ENCODE data around the gene ETDC. TPM values are rescaled to one million over a fixed set of nuclear protein-coding genes. Genes with fewer than 3 reads are reported as not detected.

Gene ETDC
- total and polyA plus RNA-seq, 12 donors, result not detected

DNA sequence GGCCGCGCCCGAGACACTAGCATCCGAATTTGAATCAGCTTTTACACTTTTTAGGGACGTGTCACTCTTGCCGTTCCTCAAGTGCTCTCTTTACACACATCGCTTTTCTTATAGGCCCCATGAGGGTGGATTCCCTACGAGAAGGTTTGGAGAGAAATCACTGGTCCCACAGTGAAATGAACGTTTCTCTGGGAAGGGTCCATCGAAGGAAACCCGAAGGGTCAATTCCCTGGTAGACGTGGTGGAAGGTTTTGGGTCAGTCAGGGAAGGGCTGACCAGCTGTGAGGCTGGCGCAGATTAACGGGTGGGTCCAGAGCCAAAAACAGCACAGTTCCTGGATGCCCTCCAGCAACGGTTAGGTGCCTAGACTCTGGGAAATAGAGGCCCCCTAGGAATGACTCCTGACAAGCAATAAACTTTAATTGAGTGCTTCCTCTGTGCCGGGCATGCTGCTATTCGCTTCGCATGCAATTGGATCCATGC is 35.9 kb downstream of the ETDC start:
- Histone ChIP-seq H3K27ac (peak overlapping the region; percentile 92 to 99 (median 96)), H3K4me1 (peaks cover 0 to 56% (median 27%) of the 10 kb centered on the region in 9 donors), H3K27me3 (peaks cover 0 to 2% (median 0%) of the 10 kb centered on the region in 7 donors), H3K4me3 (peak overlapping the region; percentile 54 to 87 (median 78)), H3K36me3 (peaks cover 0 to 32% (median 7%) of the 10 kb centered on the region in 9 donors), H3K9me3 (no peaks in the 10 kb centered on the region)
- intact Hi-C loops (cut with DNase I), result no loop called here
- 1 to 2% methylated on average over 18 of the region's 18 CpGs for WGBS, 2 donors
- TF ChIP-seq, protein P1, sequence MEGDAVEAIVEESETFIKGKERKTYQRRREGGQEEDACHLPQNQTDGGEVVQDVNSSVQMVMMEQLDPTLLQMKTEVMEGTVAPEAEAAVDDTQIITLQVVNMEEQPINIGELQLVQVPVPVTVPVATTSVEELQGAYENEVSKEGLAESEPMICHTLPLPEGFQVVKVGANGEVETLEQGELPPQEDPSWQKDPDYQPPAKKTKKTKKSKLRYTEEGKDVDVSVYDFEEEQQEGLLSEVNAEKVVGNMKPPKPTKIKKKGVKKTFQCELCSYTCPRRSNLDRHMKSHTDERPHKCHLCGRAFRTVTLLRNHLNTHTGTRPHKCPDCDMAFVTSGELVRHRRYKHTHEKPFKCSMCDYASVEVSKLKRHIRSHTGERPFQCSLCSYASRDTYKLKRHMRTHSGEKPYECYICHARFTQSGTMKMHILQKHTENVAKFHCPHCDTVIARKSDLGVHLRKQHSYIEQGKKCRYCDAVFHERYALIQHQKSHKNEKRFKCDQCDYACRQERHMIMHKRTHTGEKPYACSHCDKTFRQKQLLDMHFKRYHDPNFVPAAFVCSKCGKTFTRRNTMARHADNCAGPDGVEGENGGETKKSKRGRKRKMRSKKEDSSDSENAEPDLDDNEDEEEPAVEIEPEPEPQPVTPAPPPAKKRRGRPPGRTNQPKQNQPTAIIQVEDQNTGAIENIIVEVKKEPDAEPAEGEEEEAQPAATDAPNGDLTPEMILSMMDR (IDR thresholded peaks at IDR 0.05), result no peak
- DNase-seq (peak; percentile 48 to 50), ATAC-seq (peak in 7 of 8 donors; percentile 23 to 54 (median 40))

DNA sequence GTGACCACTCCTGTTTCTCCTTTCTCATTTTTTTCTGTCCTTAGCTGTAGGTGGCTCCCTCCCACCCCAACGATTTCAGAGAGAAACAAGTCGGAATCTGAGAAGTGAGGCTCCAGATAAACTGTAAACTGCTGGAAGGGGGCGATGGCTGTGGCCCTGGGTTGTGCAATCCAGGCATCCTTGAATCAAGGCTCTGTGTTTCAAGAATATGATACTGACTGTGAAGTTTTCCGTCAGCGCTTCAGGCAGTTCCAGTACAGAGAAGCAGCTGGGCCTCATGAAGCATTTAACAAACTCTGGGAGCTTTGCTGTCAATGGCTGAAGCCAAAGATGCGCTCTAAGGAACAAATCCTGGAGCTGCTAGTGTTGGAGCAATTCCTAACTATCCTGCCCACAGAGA is 37.7 kb downstream of the ETDC start:
- DNase-seq (no peak), ATAC-seq (no peak)
- Histone ChIP-seq H3K9me3 (no peaks in the 10 kb centered on the region), H3K27me3 (peaks cover 0 to 2% (median 0%) of the 10 kb centered on the region in 7 donors), H3K36me3 (peaks cover 0 to 51% (median 7%) of the 10 kb centered on the region in 9 donors), H3K4me3 (no peak overlapping the region), H3K4me1 (peaks cover 0 to 37% (median 9%) of the 10 kb centered on the region in 9 donors), H3K27ac (peak overlapping the region in 2 of 10 donors; percentile 22 to 72)
- 65 to 80% methylated on average over 6 of the region's 6 CpGs for WGBS, 2 donors
- intact Hi-C loops (cut with DNase I), result no loop called here
- TF ChIP-seq, protein P1 (IDR thresholded peaks at IDR 0.05), result no peak

DNA sequence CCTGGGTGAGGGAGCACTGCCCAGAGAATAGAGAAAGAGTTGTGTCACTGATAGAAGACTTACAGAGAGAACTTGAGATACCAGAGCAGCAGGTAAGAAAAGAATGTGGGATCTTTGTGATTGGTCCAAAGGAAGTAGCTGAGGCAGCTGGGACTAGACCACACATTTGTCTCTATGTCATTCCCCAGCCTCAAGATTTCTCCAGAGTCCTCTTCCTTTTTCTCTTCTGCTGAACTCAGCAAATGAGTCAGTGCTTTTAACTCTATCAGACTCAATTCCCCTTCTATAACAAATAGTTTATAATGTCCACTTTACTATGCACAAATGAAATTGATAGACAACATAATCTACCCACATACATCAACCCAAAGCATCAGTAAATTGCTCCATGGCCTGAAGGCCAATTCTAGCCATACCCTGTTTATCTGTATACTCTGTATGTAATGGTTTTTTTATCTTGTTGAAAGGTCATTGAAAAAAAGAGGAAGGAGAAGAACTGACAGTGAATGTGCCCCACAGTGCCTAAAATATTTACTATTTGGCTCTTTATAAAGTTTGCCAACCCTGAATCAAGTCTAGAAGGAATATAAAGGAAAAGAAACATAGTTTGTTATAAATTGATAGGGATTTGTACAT is 38.2 kb downstream of the ETDC start:
- ATAC-seq (no peak), DNase-seq (no peak)
- H3K27me3 ChIP-seq, result peaks cover 0 to 2% (median 0%) of the 10 kb centered on the region in 7 donors
- TF ChIP-seq, protein P1 (IDR thresholded peaks at IDR 0.05), result no peak
- H3K9me3 ChIP-seq, result no peaks in the 10 kb centered on the region
- no peak overlapping the region for H3K4me3 ChIP-seq
- H3K36me3 ChIP-seq, result peaks cover 0 to 56% (median 7%) of the 10 kb centered on the region in 9 donors
- intact Hi-C loops (cut with DNase I), result no loop called here
- H3K4me1 ChIP-seq, result peaks cover 0 to 33% (median 9%) of the 10 kb centered on the region in 9 donors
- peak overlapping the region in 2 of 10 donors; percentile 22 to 72 for H3K27ac ChIP-seq

DNA sequence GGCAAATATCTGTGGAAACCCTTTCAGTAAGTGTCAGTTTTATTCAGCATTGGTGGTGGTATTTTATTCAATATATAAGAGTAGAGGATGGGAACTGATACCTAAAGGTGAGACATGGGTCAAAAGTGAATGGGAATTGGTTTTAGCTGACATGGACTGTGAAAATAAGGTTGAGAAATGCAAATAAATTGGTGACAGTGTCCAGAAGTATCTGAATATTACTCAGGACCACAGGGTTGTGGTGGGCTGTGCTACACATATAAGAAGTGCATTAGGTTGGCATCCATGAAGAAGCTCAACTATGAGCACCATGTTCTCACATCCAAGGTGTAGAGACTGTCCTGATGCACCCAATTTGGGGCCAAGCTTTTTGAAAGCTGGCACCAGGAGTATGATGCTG is 45.0 kb downstream of the ETDC start:
- TF ChIP-seq, protein P1 (IDR thresholded peaks at IDR 0.05), result no peak
- DNase-seq (no peak), ATAC-seq (no peak)
- Histone ChIP-seq H3K4me1 (no peaks in the 10 kb centered on the region), H3K9me3 (no peaks in the 10 kb centered on the region), H3K27me3 (no peaks in the 10 kb centered on the region), H3K36me3 (peaks cover 0 to 57% (median under 1%) of the 10 kb centered on the region in 9 donors), H3K4me3 (no peak overlapping the region), H3K27ac (no peak overlapping the region)
- intact Hi-C loops (cut with DNase I), result no loop called here

Other genes starting within 250 kb of the ETDC start
- gene SMIM10L2B, start 210.8 kb upstream of the ETDC start, total RNA-seq, result 1 to 10 TPM; 1.8 to 4.0 (median 3.0) TPM
- gene SMIM10L2B, start 210.8 kb upstream of the ETDC start, polyA plus RNA-seq, result 1 to 10 TPM; 1.2 to 2.1 TPM
- not detected for gene ETDB, start 189.0 kb upstream of the ETDC start, total RNA-seq
- gene ETDB, start 189.0 kb upstream of the ETDC start, polyA plus RNA-seq, result not detected
- not detected for gene CT55, start 138.1 kb upstream of the ETDC start, total RNA-seq
- gene CT55, start 138.1 kb upstream of the ETDC start, polyA plus RNA-seq, result not detected
- gene ETDA, start 57.4 kb upstream of the ETDC start, total RNA-seq, result not detected
- not detected for gene ETDA, start 57.4 kb upstream of the ETDC start, polyA plus RNA-seq
- 1 to 10 TPM; 2.7 to 6.9 (median 3.4) TPM for gene ZNF75D, start 34.6 kb downstream of the ETDC start, total RNA-seq
- 1 to 10 TPM; 3.6 to 7.8 TPM for gene ZNF75D, start 34.6 kb downstream of the ETDC start, polyA plus RNA-seq
- 1 to 10 TPM; 3.6 to 6.4 (median 5.2) TPM for gene ZNF449, start 35.3 kb downstream of the ETDC start, total RNA-seq
- gene ZNF449, start 35.3 kb downstream of the ETDC start, polyA plus RNA-seq, result 1 to 10 TPM; 1.7 to 7.5 TPM
- gene SMIM10L2A, start 112.5 kb downstream of the ETDC start, total RNA-seq, result 1 to 10 TPM in 7 of 10 donors, under 1 TPM in 3; 0.58 to 2.5 (median 1.6) TPM
- gene SMIM10L2A, start 112.5 kb downstream of the ETDC start, polyA plus RNA-seq, result 1 to 10 TPM in 1 of 2 donors, under 1 TPM in 1; 0.38 to 1.1 TPM
- 1 to 10 TPM; 1.4 to 3.4 (median 2.6) TPM for gene INTS6L, start 211.2 kb downstream of the ETDC start, total RNA-seq
- gene INTS6L, start 211.2 kb downstream of the ETDC start, polyA plus RNA-seq, result 1 to 10 TPM; 1.8 to 8.9 TPM

Data from heart right ventricle (tissue), 16 donors.